Neutrophil (primary cell): ENCODE measurements around the gene MIEF2.

ENCODE experiments used
- H3K27ac ChIP-seq: fragments of 200-600 bp; sonication (generic); 2 replicates; pipeline ENCODE4 v1.5.1; 2016; ENCODE audit warnings: mild to moderate bottlenecking, moderate library complexity
- H3K27me3 ChIP-seq: fragments of 200-600 bp; sonication (generic); 2 replicates; pipeline ENCODE4 v1.6.0; 2016; ENCODE audit warnings: mild to moderate bottlenecking
- H3K36me3 ChIP-seq: fragments of 200-600 bp; sonication (generic); 2 replicates; pipeline ENCODE4 v1.5.1; 2017
- H3K4me1 ChIP-seq, 2 experiments: fragments of 200-600 bp in 1 of 2; sonication (generic) in 1 of 2; 1 replicate in 1 of 2; 2 replicates in 1 of 2; pipeline versions ENCODE4 v1.5.1 to v1.6.1; 2013 to 2016; ENCODE audit warnings: low read depth in 1 of 2, low read length in 1 of 2, mild to moderate bottlenecking in 1 of 2, moderate library complexity in 1 of 2; ENCODE audit not compliant: control insufficient read depth in 1 of 2, insufficient read depth in 1 of 2
- H3K4me3 ChIP-seq, 2 experiments: fragments of 200-600 bp in 1 of 2; sonication (generic) in 1 of 2; 1 replicate in 1 of 2; 2 replicates in 1 of 2; pipeline ENCODE4 v1.5.1; 2013 to 2016; ENCODE audit warnings: low read depth in 1 of 2, low read length in 1 of 2, mild to moderate bottlenecking in 1 of 2, moderate library complexity in 1 of 2
- H3K9me3 ChIP-seq: fragments of 200-600 bp; sonication (generic); 2 replicates; pipeline ENCODE4 v1.5.1; 2016
- CTCF ChIP-seq: fragments of 200-600 bp; sonication (generic); IDR thresholded peaks from 2 replicates; pipeline ENCODE4 v1.5.1; 2016; ENCODE audit warnings: antibody characterized with exemption

The MIEF2 gene

GRCh38 chr17:18227635-18228034 lies 32.8 kb upstream of the MIEF2 start:
- Histone ChIP-seq H3K4me1 (peaks cover 11 to 13% of the 10 kb centered on the region in 2 experiments), H3K36me3 (no peaks in the 10 kb centered on the region), H3K27me3 (peaks cover 13% of the 10 kb centered on the region), H3K9me3 (no peaks in the 10 kb centered on the region), H3K4me3 (no peak overlapping the region), H3K27ac (no peak overlapping the region)
- no peak for TF ChIP-seq CTCF

- Histone ChIP-seq H3K4me1 (peaks cover 11 to 13% of the 10 kb centered on the region in 2 experiments), H3K9me3 (no peaks in the 10 kb centered on the region), H3K27me3 (peaks cover 13% of the 10 kb centered on the region), H3K36me3 (no peaks in the 10 kb centered on the region), H3K27ac (no peak overlapping the region), H3K4me3 (no peak overlapping the region)
- no peak for TF ChIP-seq CTCF
These were observed 32.2 kb upstream of the MIEF2 start for GRCh38 chr17:18228176-18228682.

- Histone ChIP-seq H3K27me3 (peaks cover 13% of the 10 kb centered on the region), H3K9me3 (no peaks in the 10 kb centered on the region), H3K27ac (no peak overlapping the region), H3K36me3 (peaks cover 5% of the 10 kb centered on the region), H3K4me3 (no peak overlapping the region), H3K4me1 (peaks cover 11 to 13% of the 10 kb centered on the region in 2 experiments)
- no peak for TF ChIP-seq CTCF
These were observed 31.2 kb upstream of the MIEF2 start for GRCh38 chr17:18229254-18229653.

GRCh38 chr17:18229771-18230170 lies 30.7 kb upstream of the MIEF2 start:
- Histone ChIP-seq H3K9me3 (no peaks in the 10 kb centered on the region), H3K27me3 (peaks cover 13% of the 10 kb centered on the region), H3K4me1 (peaks cover 10 to 12% of the 10 kb centered on the region in 2 experiments), H3K27ac (no peak overlapping the region), H3K36me3 (peaks cover 7% of the 10 kb centered on the region), H3K4me3 (no peak overlapping the region)
- no peak for TF ChIP-seq CTCF

GRCh38 chr17:18230288-18231141 lies 29.9 kb upstream of the MIEF2 start:
- Histone ChIP-seq H3K4me1 (peaks cover 6 to 8% of the 10 kb centered on the region in 2 experiments), H3K36me3 (peaks cover 7% of the 10 kb centered on the region), H3K27me3 (peaks cover 13% of the 10 kb centered on the region), H3K4me3 (no peak overlapping the region), H3K9me3 (no peaks in the 10 kb centered on the region), H3K27ac (no peak overlapping the region)
- TF ChIP-seq CTCF: no peak
